Stimulated activated CD4-positive, alpha-beta T cell treated with anti-CD3 and anti-CD28 coated beads, Interleukin-1b, Interleukin-23, amount 100 ng/mL, for 24 hours (primary cell): ENCODE results near the gene CNTFR.

Source experiments
- DNase-seq, 4 experiments: peaks; one replicate each; pipeline ENCODE4 v3.0.0-alpha.2; 2020; ENCODE audit warnings: low read depth in 4 of 4, low spot score in 1 of 4

Gene CNTFR

DNA sequence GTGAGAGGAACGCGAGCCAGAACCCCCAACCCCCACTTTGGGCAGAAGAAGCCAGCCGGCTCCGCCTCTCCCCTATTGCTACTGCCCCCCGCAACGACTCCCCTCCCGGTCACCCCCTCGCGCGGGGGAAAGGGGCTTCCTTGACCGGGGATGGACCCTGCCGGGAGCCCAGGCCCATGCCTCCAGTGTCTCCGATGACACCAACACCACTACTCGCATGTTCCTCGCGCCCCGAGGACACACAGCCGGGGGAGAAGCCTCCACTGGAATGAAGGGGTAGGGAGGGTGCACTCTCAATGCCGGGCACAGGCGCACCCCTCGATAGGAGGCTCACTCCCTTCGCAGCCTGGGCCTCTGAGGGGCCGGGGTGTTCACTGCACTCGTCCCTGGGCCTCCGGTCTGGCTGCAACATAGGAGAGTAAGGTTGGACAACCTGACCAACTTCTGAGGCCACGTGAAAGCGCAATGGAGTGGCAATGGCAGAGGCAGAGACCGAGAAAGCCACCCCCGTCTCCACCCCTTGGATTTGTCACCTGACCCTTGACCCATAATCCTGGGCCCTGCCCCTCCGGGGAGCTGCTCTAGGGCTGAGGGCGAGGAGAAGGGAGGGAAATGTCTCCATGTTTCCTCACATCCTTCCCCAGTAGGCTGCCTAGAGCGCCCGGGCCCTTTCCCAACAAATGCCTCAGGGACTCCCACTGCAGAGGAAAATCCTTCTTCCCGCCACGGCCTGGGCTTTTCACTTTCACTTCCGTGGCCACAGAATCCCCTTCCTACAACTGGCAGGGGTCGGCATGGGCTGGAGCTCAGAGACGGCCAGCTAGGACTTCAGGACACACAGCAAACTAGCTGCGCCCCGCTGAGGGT, 1.1 kb upstream of the CNTFR start:
- DNase-seq: no peak

DNA sequence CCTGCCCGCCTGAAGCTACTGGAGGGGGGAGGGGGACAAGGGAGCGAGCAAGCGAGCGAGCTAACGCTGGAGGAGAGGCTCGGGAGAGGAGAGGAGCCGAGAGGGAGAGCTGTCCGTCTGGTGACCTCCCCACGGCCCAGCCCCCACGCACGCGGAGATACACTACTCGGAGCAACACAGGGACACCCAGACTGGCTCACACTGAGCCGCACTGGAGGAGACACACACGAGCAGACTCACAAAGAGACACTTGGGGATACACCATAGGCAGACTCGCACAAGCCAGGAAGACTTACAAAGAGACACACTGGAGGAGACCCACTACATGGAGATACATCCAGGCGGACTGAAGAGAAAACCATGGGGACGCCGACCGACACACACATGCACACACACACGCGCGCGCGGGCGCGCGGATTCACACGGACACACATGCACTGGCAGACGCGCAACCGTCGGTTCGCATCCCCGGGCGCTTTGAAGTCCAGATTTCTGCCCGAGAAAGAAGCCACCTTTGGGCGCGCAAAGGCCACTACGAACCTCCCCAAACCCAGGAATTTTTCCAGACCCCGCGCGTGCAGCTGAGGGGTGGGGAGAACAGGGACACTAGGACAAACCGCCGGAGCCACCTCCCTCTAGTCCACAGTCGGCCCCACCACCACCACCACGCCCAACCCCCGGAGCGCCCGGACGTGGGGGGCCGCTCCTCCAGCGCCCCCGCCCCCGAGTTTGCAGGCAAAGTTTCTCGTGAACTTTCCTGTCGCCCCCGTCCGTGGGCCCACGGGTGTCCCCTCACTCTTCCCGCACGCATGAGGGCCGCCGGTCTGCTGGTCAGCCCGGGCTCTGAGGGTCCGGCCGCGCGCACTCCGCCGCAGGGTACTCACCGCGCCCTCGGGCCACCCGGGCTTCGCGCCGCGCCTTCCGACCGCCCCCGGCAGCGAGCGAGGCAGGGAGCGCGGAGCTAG, 571 bp downstream of the CNTFR start:
- DNase-seq: no peak

DNA sequence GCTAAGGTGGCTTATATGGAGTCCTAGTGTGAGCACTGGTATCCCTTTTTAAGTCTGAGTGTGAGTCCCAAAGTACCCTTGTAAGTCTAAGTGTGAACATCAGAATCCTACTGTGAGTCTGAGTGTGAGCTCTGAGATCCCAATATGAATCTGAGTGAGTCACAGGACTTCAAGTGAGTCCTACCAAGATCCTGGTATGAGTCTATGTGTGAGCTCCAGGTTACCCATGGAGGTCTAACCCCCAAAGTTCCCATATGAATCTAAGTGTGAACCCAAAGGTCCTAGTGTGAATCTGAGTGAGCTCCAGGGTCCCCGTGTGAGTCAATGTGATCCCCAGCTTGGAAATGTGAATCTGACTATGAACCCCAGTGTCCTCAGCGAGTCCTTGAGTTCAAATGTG, 2.3 kb downstream of the CNTFR start:
- DNase-seq: no peak

DNA sequence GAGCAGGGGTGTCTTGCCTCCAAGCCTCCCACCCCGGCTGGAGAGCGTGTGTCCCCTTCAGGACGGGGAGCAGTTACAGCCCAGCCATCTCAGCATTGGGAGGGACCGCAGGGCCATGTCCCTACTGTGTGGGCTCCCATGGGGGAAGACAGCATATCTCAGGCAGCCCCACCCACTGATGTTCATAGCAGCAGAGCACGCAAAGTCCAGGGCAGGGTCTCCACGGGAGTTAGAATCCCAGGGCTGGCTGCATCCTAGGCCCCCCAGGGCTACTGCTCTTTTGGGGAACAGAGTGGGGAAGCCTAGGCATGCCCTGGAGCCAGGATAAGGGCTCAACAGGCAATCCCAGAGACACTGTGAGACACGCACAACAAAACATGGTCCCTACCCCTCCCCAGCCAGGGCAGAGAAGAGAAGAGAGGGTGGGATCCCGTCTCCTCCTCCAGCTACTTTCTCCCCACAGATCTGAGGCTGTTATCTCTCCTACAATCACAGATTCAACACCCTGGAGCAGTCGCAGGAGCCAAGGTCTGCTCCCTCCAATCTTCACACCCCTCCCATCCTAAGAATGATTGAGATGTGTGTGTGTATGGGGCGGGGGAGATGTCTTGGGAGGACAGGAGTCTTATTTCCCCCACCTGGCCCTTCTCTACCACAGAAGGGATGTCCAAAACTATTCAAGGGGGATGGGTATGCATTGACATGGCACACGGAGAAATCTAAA, 3.4 kb downstream of the CNTFR start:
- DNase-seq: no peak

DNA sequence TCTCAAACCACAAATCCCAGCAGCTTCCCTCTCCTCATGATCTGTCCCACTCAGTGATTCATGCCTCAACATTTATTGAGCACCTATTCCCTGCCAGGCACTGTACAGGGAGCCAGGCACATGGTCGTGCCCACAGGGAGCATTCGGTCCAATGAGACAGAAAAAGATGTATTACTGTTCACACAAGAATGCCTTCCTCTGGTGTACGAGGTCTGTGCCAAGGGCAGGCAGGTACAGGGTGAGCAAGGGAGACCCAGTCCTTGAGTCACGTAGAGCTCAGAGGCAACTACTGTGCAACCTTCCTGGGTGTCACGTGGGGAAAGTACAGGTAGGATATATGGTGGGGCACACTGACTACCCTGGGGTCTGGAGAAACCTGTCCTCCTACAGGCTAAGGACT, 4.6 kb downstream of the CNTFR start:
- no peak for DNase-seq

DNA sequence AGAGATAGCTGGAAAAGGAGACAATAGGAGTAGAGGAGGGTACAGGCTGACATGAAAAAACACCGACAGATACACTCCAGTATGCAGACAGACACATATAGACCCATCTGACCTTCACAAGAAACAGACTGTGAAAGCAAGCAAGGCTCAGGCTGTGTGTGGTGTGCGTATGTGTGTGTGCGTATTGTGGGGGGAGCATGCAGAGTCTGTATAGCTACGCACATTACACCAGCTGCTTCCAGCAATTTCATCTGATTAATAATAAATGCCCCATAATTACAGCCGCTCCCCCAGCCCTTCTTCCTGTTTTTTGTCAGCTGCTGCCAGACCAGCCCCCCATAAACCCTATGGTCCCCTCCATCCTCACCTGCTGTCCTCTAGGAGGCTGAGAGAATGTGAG, 6.7 kb downstream of the CNTFR start:
- no peak for DNase-seq

- no peak for DNase-seq
Observed at GRCh38 chr9:34581318-34581717, 8.2 kb downstream of the CNTFR start.

DNA sequence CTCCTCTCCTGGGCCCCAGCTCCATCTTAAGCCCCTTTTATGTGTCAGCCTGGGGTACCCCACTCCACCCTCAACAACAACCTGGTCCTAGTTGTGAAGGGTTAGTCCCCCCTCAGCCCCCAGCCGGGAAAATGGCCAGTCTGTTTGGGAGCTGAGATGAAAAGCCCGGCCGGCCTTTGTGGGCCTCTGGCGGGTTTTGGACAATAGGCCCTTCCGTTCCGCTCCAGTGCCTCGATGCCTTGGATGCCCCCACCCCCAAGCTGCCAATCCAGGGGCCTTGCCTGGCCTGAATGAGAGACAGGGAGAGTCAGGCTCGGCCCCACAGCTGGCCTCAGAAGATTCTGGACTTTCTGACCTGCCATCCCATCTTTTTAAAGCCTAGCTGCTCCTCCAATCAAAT, 9.2 kb downstream of the CNTFR start:
- no peak for DNase-seq

- DNase-seq: no peak
Observed at GRCh38 chr9:34579808-34580163, 9.7 kb downstream of the CNTFR start.

DNA sequence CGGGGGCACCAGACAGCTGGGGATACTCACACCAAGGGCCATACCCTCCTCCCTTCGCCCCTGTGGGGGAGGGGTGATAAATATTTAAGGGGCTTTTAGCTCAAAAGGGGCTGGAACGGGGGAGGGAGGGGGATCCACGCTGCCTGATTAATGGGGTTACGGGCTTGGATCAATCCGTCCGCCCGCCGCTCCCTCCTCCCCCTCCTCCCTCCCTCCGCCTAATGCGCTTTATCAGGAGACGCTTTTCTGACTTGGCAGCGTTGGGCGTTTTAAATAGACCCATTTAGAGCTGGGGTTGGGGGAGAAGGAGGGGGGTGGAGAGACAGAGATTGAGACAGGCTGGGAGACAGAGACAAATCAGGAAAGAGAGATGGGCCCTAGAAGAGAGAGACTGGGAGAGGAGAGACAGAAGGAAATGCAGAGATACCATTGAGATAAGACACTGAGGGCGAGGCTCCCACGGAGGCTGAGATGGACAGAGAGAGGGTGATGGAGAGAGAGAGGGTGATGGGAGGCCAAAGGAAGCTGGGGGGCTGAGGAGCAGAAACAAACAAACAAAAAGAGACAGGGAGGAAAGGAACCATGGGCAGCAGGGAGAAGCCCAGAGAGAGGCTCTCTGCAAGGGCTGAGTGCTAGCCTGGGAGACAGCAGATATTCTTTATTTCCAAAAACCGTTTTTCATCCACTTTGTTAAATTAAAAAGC, 10.3 kb downstream of the CNTFR start:
- DNase-seq: no peak

- DNase-seq: no peak
Observed at GRCh38 chr9:34578241-34579103, 11.1 kb downstream of the CNTFR start.

GRCh38 chr9:34577400-34578240, 11.9 kb downstream of the CNTFR start:
- DNase-seq: no peak

GRCh38 chr9:34576597-34577399, 12.7 kb downstream of the CNTFR start:
- no peak for DNase-seq

DNA sequence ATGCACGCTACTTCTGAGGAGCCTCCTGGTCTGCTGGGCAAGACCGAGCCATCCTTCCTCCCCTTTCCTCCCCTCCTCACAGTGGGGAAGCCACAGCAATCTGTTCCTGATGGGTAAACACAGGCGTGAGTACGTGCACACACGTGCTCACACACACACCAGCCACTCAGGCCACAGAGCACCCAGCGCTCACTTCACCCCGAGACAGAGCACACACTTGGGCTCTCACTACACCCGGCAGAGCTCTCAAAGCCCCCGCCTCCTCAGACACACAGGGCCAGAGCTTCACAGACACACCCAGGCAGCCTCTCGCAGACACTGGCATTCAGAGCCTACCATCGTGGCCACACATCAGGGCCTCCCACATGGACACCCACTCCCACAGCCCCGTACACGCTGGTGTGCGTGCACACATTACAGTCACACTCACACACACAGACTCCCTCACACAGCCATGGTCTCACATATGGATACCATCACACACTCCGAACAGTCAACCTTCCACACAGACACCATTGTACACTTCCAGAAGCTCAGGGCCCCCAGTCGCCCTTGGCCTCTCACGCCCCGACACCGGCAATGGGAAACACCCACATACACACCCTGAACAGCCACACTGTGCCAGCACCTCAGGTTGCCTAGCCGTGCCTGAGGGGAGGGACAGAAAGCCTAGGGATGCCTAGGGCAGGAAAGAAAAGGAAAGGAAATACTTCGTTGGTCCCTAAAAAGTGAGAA, 13.5 kb downstream of the CNTFR start:
- no peak for DNase-seq

GRCh38 chr9:34575241-34575640, 14.3 kb downstream of the CNTFR start:
- no peak for DNase-seq

DNA sequence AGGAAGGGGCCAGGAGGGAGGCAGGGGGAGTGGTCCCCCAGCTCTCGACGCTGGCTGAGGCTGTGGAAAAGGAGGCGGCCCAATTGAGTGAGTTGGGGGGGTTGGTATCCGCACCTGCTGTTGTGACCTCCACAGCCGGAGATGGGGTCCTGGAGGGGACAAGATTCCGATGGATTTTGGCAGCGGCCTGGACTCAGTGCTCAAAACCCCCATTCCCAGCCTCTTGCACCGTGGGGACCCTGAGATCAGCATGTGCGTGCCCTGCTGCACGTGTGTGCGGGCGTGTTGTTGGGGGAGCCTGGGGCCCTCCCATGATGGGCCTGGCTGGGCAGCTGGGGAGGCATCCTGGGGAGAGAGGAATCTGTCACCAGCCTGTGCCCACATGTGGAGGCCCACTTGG, 15.0 kb downstream of the CNTFR start:
- no peak for DNase-seq

DNA sequence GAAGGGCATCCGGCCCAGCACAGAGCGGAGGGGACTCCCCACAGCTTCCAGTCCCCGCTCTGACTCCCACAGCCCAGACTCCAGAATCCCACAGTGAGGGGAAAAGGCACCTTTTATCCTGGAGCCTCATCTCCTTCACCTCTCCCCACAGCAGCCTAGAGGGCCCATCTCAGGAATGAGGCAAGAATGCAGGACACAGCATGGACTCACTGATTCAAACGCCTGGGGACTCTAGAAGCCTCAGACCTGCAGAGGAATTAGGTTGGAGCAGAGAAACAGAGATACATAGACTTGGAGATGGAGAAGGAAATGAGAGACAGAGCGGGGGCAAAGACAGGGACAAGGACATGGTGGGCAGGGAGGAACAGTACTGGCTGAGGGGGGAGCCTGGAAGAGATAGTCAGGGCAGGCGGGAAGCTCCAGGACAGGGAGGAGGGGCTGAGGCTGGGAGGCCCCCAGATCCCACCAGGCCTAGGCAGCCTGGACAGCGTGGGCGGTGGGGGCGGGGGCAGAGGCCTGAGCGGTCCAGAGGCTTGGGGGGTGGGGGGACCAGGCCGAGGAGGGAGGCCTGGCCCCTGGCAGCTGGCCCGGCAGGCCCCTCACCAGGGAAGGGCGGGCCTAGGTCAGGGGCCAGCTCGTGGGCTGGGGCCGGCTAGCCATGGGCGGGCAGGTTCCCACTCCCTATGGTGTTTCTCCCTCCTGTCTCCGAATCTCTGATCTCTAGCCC, 15.8 kb downstream of the CNTFR start:
- DNase-seq: no peak
